SK-N-SH (cell line): ENCODE measurements around the gene POLQ. TPM values are rescaled to one million over a fixed set of nuclear protein-coding genes. Genes with fewer than 3 reads are reported as not detected.

Source experiments
- CTCF ChIA-PET: fragments of 300-600, 350-600 bp; formaldehyde crosslinking; extraction: SDS; loops from one replicate; lab custom pipeline; 2021; lab: Yijun Ruan, JAX
- POLR2A ChIA-PET: fragments of 350-600 bp; sonication (Branson Sonifier 250); formaldehyde crosslinking; extraction: SDS; loops from one replicate; lab custom pipeline; 2020; ENCODE audit warnings: antibody characterized with exemption, inconsistent platforms; lab: Yijun Ruan, JAX
- DNase-seq: peaks from one replicate; pipeline ENCODE4 v3.0.0; 2012
- H2AFZ ChIP-seq: fragments of 200-600 bp; sonication (generic); 2 replicates; pipeline ENCODE4 v1.8.1; 2016; ENCODE audit warnings: antibody characterized with exemption, mild to moderate bottlenecking, low read depth
- H3F3A ChIP-seq: fragments of 200-600 bp; sonication (generic); replicated peaks from 2 replicates; pipeline ENCODE3; 2016; ENCODE audit warnings: antibody characterized with exemption, mild to moderate bottlenecking; ENCODE audit not compliant: insufficient read depth
- H3K27ac ChIP-seq, 2 experiments: fragments of 200-500 bp in 1 of 2; fragments of 200-600 bp in 1 of 2; sonication (Bioruptor generic) in 1 of 2; sonication (generic), shearing (Covaris generic) in 1 of 2; 2 replicates each; pipeline versions ENCODE4 v1.5.1 to v1.6.1; 2014 to 2016; ENCODE audit warnings: low read depth in 2 of 2, inconsistent platforms in 1 of 2, low read length in 1 of 2, mild to moderate bottlenecking in 1 of 2, mixed read lengths in 1 of 2
- H3K27me3 ChIP-seq: fragments of 200-600 bp; sonication (generic), shearing (Covaris generic); 2 replicates; pipeline ENCODE4 v1.6.1; 2016; ENCODE audit warnings: mixed run types; ENCODE audit not compliant: insufficient read depth
- H3K36me3 ChIP-seq, 2 experiments: fragments of 200-500 bp in 1 of 2; fragments of 200-600 bp in 1 of 2; sonication (Bioruptor generic) in 1 of 2; sonication (generic) in 1 of 2; replicated peaks in 1 of 2; 2 replicates each; pipeline versions ENCODE3 to v1.5.1; 2014 to 2016; ENCODE audit warnings: low read length in 1 of 2, mild to moderate bottlenecking in 1 of 2; ENCODE audit not compliant: insufficient read depth in 2 of 2, control insufficient read depth in 1 of 2
- H3K4me1 ChIP-seq, 2 experiments: fragments of 200-500 bp in 1 of 2; fragments of 200-600 bp in 1 of 2; sonication (Bioruptor generic) in 1 of 2; sonication (generic), shearing (Covaris generic) in 1 of 2; 2 replicates each; pipeline versions ENCODE4 v1.5.1 to v1.6.1; 2014 to 2016; ENCODE audit warnings: low read depth in 1 of 2, low read length in 1 of 2, mixed run types in 1 of 2; ENCODE audit not compliant: insufficient read depth in 2 of 2, control insufficient read depth in 1 of 2
- H3K4me2 ChIP-seq: fragments of 200-600 bp; sonication (generic), shearing (Covaris generic); 2 replicates; pipeline ENCODE4 v1.6.1; 2017; ENCODE audit warnings: mixed run types
- H3K4me3 ChIP-seq, 2 experiments: fragments of 200-500 bp in 1 of 2; fragments of 200-600 bp in 1 of 2; sonication (Bioruptor generic) in 1 of 2; sonication (generic), shearing (Covaris generic) in 1 of 2; 2 replicates each; pipeline versions ENCODE4 v1.5.1 to v1.8.1; 2014 to 2016; ENCODE audit warnings: low read depth in 2 of 2, inconsistent platforms in 1 of 2, low read length in 1 of 2, mild to moderate bottlenecking in 1 of 2, mixed read lengths in 1 of 2, moderate library complexity in 1 of 2
- H3K79me2 ChIP-seq: fragments of 200-600 bp; sonication (generic); 2 replicates; pipeline ENCODE4 v1.8.1; 2017; ENCODE audit warnings: mild to moderate bottlenecking; ENCODE audit not compliant: insufficient read depth
- H3K9ac ChIP-seq: fragments of 200-600 bp; sonication (generic); 2 replicates; pipeline ENCODE4 v1.6.1; 2017; ENCODE audit warnings: mixed run types
- H3K9me2 ChIP-seq: fragments of 200-600 bp; sonication (generic); 2 replicates; pipeline ENCODE4 v1.6.1; 2017; ENCODE audit warnings: mixed run types
- H3K9me3 ChIP-seq: fragments of 200-600 bp; sonication (generic); 2 replicates; pipeline ENCODE4 v1.6.1; 2017; ENCODE audit warnings: mixed run types, mild to moderate bottlenecking, moderate library complexity
- H4K20me1 ChIP-seq: fragments of 200-600 bp; sonication (generic); 2 replicates; pipeline ENCODE4 v1.6.1; 2017; ENCODE audit warnings: mild to moderate bottlenecking, mixed run types; ENCODE audit not compliant: insufficient read depth
- CTCF ChIP-seq: fragments of 200-600 bp; sonication (generic); IDR thresholded peaks from 2 replicates; pipeline ENCODE4 v1.6.1; 2017; ENCODE audit warnings: antibody characterized with exemption, mild to moderate bottlenecking, moderate library complexity
- ELF1 ChIP-seq: IDR thresholded peaks from 2 replicates; pipeline ENCODE4 v1.4.0; 2012
- FOSL2 ChIP-seq: IDR thresholded peaks from 2 replicates; pipeline ENCODE4 v1.4.0; 2012; ENCODE audit warnings: low read depth, mild to moderate bottlenecking, moderate library complexity, borderline replicate concordance
- FOXJ3 ChIP-seq: sonication (generic); formaldehyde crosslinking; IDR thresholded peaks from 2 replicates; pipeline ENCODE4 v1.5.1; 2020; ENCODE audit warnings: mild to moderate bottlenecking, missing genetic modification reagents
- FOXM1 ChIP-seq: IDR thresholded peaks from 2 replicates; pipeline ENCODE4 v1.4.0; 2012; ENCODE audit warnings: low read depth, mild to moderate bottlenecking
- MEF2A ChIP-seq: IDR thresholded peaks from 2 replicates; pipeline ENCODE4 v1.4.0; 2012; ENCODE audit warnings: low read depth, borderline replicate concordance
- NRF1 ChIP-seq: IDR thresholded peaks from 2 replicates; pipeline ENCODE4 v1.6.1; 2012; ENCODE audit warnings: low read depth, mild to moderate bottlenecking, low read length
- RAD21 ChIP-seq: IDR thresholded peaks from 2 replicates; pipeline ENCODE4 v1.6.1; 2012; ENCODE audit warnings: mild to moderate bottlenecking, low read length
- SIN3A ChIP-seq: IDR thresholded peaks from 2 replicates; pipeline ENCODE4 v1.6.1; 2012; ENCODE audit warnings: low read depth, mild to moderate bottlenecking, low read length, moderate library complexity, borderline replicate concordance
- SMC3 ChIP-seq: IDR thresholded peaks from 2 replicates; pipeline ENCODE4 v1.6.1; 2012; ENCODE audit warnings: low read depth, low read length, improper control_type of control experiment
- TAF1 ChIP-seq: IDR thresholded peaks from 2 replicates; pipeline ENCODE4 v1.6.1; 2012; ENCODE audit warnings: low read depth, mild to moderate bottlenecking, low read length, moderate library complexity, borderline replicate concordance
- TCF12 ChIP-seq: IDR thresholded peaks from 2 replicates; pipeline ENCODE4 v1.4.0; 2012
- TEAD4 ChIP-seq: IDR thresholded peaks from 2 replicates; pipeline ENCODE4 v1.4.0; 2012; ENCODE audit warnings: mild to moderate bottlenecking, borderline replicate concordance; ENCODE audit not compliant: insufficient read depth
- USF1 ChIP-seq: IDR thresholded peaks from 2 replicates; pipeline ENCODE4 v1.4.0; 2012; ENCODE audit warnings: low read depth, borderline replicate concordance
- YY1 ChIP-seq: IDR thresholded peaks from 2 replicates; pipeline ENCODE4 v1.4.0; 2012; ENCODE audit warnings: low read depth, mild to moderate bottlenecking
- ZBTB33 ChIP-seq: IDR thresholded peaks from 2 replicates; pipeline ENCODE4 v1.4.0; 2012; ENCODE audit warnings: low read depth, borderline replicate concordance
- WGBS: methylation state at CpG from one replicate; pipeline ENCODE4 v1.1.6; 2017; ENCODE audit warnings: low lambda C conversion rate; 5-methylcytosine and 5-hydroxymethylcytosine counted together
- polyA plus RNA-seq, 3 experiments: library from polyadenylated mRNA; depleted of rRNA; stranded (reverse); fragments of >200 nt; gene quantifications; 2 replicates each; pipeline ENCODE4 v1.2.3, GENCODE V29; 2012
- TF ChIP-seq, protein P1 (sequence below): fragments of 150-350 bp; IDR thresholded peaks from 2 replicates; pipeline ENCODE4 v1.6.1; 2016; ENCODE audit warnings: mild to moderate bottlenecking, low read depth, low read length
- TF ChIP-seq, protein P2 (sequence below): IDR thresholded peaks from 2 replicates; pipeline ENCODE4; 2012

Gene POLQ
- polyA plus RNA-seq, 1 of the 3 experiments (the other 2 are of a cell fraction): 1.4 TPM

DNA sequence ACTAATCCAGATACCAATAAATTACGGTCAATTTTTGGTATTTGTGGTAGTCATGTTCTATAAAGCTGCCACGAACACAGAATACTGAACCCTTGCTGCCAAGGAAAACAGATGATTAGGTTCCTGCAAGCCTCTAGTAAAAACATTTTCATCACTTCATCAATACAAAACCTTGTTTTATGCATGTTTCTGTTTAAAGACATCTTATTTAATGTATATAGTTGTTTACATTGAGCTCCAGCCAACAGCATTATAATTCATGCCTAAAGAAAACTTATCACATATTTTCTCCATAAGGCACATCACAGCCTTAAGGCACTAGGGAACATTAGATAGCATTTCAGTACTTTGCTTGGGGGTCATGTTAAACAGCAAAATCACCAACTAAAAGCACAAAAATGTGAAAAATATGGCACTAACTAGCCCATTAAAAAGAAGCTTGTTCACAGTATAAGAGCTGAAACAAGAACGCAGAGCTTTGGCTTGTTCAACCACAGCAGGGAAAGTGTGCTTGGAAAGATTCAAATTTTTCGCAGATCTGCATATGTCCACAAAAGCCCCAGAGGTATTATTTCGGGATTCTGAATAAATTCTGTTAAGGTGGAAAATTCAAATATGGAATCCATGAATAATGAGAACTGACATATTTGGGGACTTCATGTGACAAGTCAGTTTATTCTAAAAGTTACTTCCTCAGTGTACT is 27.7 kb downstream of the POLQ start:
- WGBS: 93% methylated on average over 5 of the region's 5 CpGs
- H3K79me2 ChIP-seq: peaks cover 17% of the 10 kb centered on the region; the same call in 1 of the 2 replicates

DNA sequence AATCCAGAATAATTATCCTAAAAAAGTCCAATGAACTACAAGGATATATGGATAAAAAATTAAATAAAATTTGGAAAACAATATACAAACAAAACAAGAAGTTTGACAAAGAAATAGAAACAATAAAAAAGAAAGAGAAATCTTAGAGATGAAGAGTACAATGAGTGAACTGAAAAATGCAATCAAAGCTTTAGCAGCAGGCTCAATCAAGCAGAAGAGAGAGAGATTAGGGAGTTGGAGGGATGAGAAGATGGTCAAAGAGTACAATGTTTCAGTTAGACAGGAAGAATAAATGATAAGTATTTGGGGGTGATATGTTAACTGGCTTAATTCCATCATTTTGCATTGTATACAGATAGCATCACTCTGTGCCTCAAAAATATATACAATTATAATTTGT is 29.9 kb downstream of the POLQ start:
- H3K9ac ChIP-seq: no peak overlapping the region
- no peak overlapping the region for H3K27ac ChIP-seq
- no peaks in the 10 kb centered on the region for H3K9me2 ChIP-seq
- POLR2A ChIA-PET: no interaction called here
- H3K4me3 ChIP-seq: no peak overlapping the region
- H3K27me3 ChIP-seq: no peaks in the 10 kb centered on the region
- H2AFZ ChIP-seq: no peak overlapping the region
- no peaks in the 10 kb centered on the region for H3K9me3 ChIP-seq
- H3K79me2 ChIP-seq: peaks cover 17% of the 10 kb centered on the region; the same call in 1 of the 2 replicates
- H3K4me1 ChIP-seq: no peaks in the 10 kb centered on the region
- H4K20me1 ChIP-seq: no peaks in the 10 kb centered on the region
- H3K36me3 ChIP-seq: peaks cover 13 to 14% of the 10 kb centered on the region in 2 experiments
- CTCF ChIA-PET: no interaction called here
- H3K4me2 ChIP-seq: no peak overlapping the region
- DNase-seq: no peak
- H3F3A ChIP-seq: no peaks in the 10 kb centered on the region
- TF ChIP-seq SIN3A (no peak), MEF2A (no peak), NRF1 (no peak), USF1 (no peak), TEAD4 (no peak), RAD21 (no peak), ZBTB33 (no peak), CTCF (no peak), SMC3 (no peak), FOSL2 (no peak), ELF1 (no peak), FOXJ3 (no peak), TCF12 (no peak), YY1 (no peak), TAF1 (no peak)
- TF ChIP-seq, protein P1, sequence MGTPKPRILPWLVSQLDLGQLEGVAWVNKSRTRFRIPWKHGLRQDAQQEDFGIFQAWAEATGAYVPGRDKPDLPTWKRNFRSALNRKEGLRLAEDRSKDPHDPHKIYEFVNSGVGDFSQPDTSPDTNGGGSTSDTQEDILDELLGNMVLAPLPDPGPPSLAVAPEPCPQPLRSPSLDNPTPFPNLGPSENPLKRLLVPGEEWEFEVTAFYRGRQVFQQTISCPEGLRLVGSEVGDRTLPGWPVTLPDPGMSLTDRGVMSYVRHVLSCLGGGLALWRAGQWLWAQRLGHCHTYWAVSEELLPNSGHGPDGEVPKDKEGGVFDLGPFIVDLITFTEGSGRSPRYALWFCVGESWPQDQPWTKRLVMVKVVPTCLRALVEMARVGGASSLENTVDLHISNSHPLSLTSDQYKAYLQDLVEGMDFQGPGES: no peak

More for the DNA sequence above, 27.7 kb downstream of the POLQ start:
- CTCF ChIA-PET: no interaction called here
- Histone ChIP-seq H3K4me1 (no peaks in the 10 kb centered on the region), H2AFZ (no peak overlapping the region), H4K20me1 (no peaks in the 10 kb centered on the region), H3K27me3 (no peaks in the 10 kb centered on the region), H3K9me2 (no peaks in the 10 kb centered on the region), H3K4me2 (no peak overlapping the region), H3K27ac (no peak overlapping the region), H3K4me3 (no peak overlapping the region), H3K36me3 (peaks cover 14 to 18% of the 10 kb centered on the region in 2 experiments), H3K9me3 (no peaks in the 10 kb centered on the region), H3K9ac (no peak overlapping the region), H3F3A (no peaks in the 10 kb centered on the region)
- POLR2A ChIA-PET: no interaction called here
- no peak for TF ChIP-seq FOSL2
- TF ChIP-seq, protein P2, sequence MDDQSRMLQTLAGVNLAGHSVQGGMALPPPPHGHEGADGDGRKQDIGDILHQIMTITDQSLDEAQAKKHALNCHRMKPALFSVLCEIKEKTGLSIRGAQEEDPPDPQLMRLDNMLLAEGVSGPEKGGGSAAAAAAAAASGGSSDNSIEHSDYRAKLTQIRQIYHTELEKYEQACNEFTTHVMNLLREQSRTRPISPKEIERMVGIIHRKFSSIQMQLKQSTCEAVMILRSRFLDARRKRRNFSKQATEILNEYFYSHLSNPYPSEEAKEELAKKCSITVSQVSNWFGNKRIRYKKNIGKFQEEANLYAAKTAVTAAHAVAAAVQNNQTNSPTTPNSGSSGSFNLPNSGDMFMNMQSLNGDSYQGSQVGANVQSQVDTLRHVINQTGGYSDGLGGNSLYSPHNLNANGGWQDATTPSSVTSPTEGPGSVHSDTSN: no peak
- TF ChIP-seq ELF1: no peak
- no peak for TF ChIP-seq FOXM1
- TF ChIP-seq, protein P1: no peak
- DNase-seq: no peak
